KMS-11 (cell line): ENCODE measurements around the gene STXBP5.

ENCODE experiments used
- H2AFZ ChIP-seq: fragments of 200-600 bp; sonication (generic); 2 replicates; pipeline ENCODE4 v1.6.1; 2016; ENCODE audit warnings: antibody characterized with exemption, mixed run types, low read depth
- H3K27ac ChIP-seq: fragments of 200-600 bp; sonication (generic); 2 replicates; pipeline ENCODE4 v1.6.1; 2016; ENCODE audit warnings: mild to moderate bottlenecking, mixed run types
- H3K27me3 ChIP-seq: fragments of 200-600 bp; sonication (generic); 2 replicates; pipeline ENCODE4 v1.6.1; 2017; ENCODE audit warnings: mild to moderate bottlenecking, low read depth, mixed run types, moderate library complexity; ENCODE audit not compliant: insufficient read depth
- H3K36me3 ChIP-seq: fragments of 200-600 bp; sonication (generic); 2 replicates; pipeline ENCODE4 v1.6.1; 2017; ENCODE audit warnings: mild to moderate bottlenecking, mixed run types; ENCODE audit not compliant: insufficient read depth
- H3K4me1 ChIP-seq: fragments of 200-600 bp; sonication (generic); 2 replicates; pipeline ENCODE4 v1.6.1; 2016; ENCODE audit warnings: mild to moderate bottlenecking, low read depth, mixed run types; ENCODE audit not compliant: poor library complexity, severe bottlenecking
- H3K4me2 ChIP-seq: fragments of 200-600 bp; sonication (generic); 2 replicates; pipeline ENCODE4 v1.7.0; 2016; ENCODE audit warnings: mild to moderate bottlenecking, mixed run types
- H3K4me3 ChIP-seq: fragments of 200-600 bp; sonication (generic); IDR thresholded peaks from 2 replicates; pipeline ENCODE4 v1.6.1; 2017; ENCODE audit warnings: low read depth, low read length, mixed read lengths; ENCODE audit not compliant: insufficient read depth
- H3K79me2 ChIP-seq: fragments of 200-600 bp; sonication (generic); 2 replicates; pipeline ENCODE4 v1.6.1; 2016; ENCODE audit warnings: low read depth, mixed run types; ENCODE audit not compliant: insufficient read depth
- H3K9ac ChIP-seq: fragments of 200-600 bp; sonication (generic); 2 replicates; pipeline ENCODE4 v1.6.1; 2016; ENCODE audit warnings: mild to moderate bottlenecking, mixed run types
- H4K20me1 ChIP-seq: fragments of 200-600 bp; sonication (generic); 2 replicates; pipeline ENCODE4 v1.6.1; 2016; ENCODE audit warnings: mild to moderate bottlenecking, mixed run types; ENCODE audit not compliant: insufficient read depth
- TF ChIP-seq, protein P1 (sequence below): fragments of 200-600 bp; sonication (generic); conservative IDR thresholded peaks from 2 replicates; pipeline ENCODE4 v1.6.1; 2017; ENCODE audit warnings: low read depth, mild to moderate bottlenecking, antibody characterized with exemption, low read length, moderate library complexity, mixed read lengths

STXBP5 gene

DNA sequence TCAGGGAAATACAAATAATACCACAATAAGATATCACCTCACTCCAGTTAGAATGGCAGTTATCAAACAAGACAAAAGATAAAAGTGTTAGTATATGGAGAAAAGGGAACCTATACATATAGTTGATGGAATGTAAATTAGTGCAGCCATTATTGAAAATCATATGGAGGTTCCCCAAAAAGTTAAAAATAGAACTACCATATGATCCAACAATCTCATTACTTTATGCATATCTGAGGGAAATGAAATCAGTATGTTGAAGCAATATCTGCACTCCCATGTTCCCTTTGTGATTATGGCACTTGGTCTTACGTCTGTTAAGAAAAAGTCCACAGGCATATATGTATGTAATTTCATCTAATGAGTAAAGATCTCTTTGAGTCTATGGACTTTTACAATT lies 96.9 kb downstream of the STXBP5 start:
- 0 out of 2 replicates have a peak, but pooled peaks cover 9% of the 10 kb centered on the region for H3K36me3 ChIP-seq
- TF ChIP-seq, protein P1, sequence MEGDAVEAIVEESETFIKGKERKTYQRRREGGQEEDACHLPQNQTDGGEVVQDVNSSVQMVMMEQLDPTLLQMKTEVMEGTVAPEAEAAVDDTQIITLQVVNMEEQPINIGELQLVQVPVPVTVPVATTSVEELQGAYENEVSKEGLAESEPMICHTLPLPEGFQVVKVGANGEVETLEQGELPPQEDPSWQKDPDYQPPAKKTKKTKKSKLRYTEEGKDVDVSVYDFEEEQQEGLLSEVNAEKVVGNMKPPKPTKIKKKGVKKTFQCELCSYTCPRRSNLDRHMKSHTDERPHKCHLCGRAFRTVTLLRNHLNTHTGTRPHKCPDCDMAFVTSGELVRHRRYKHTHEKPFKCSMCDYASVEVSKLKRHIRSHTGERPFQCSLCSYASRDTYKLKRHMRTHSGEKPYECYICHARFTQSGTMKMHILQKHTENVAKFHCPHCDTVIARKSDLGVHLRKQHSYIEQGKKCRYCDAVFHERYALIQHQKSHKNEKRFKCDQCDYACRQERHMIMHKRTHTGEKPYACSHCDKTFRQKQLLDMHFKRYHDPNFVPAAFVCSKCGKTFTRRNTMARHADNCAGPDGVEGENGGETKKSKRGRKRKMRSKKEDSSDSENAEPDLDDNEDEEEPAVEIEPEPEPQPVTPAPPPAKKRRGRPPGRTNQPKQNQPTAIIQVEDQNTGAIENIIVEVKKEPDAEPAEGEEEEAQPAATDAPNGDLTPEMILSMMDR = no peak

DNA sequence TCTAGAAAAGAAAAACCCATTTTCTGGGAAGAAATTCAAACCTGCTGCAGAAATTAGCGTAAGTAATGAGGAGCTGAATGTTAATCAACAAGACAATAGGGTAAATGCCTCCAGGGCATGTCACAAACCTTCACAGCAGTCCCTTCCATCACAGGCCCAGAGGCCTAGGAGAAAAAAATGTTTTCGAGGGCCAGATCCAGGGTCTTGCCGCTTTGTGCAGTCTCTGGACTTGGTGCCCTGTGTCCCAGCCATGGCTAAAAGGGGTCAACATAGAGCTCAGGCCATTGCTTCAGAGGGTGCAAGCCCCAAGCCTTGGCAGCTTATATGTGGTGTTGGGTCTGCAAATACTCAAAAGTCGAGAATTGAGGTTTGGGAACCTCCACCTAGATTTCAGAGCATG lies 99.8 kb downstream of the STXBP5 start:
- TF ChIP-seq, protein P1 = no peak
- Histone ChIP-seq H3K36me3 (no peaks in the 10 kb centered on the region), H2AFZ (no peak overlapping the region), H3K4me2 (no peak overlapping the region), H3K4me3 (no peak overlapping the region), H3K9ac (no peak overlapping the region), H3K27me3 (no peaks in the 10 kb centered on the region), H3K27ac (no peak overlapping the region), H4K20me1 (no peaks in the 10 kb centered on the region), H3K79me2 (no peaks in the 10 kb centered on the region), H3K4me1 (no peaks in the 10 kb centered on the region)

More for the DNA sequence above, 96.9 kb downstream of the STXBP5 start:
- H3K4me1 ChIP-seq = no peaks in the 10 kb centered on the region
- no peaks in the 10 kb centered on the region for H3K79me2 ChIP-seq
- H2AFZ ChIP-seq = no peak overlapping the region
- no peak overlapping the region for H3K4me3 ChIP-seq
- no peak overlapping the region for H3K4me2 ChIP-seq
- no peak overlapping the region for H3K9ac ChIP-seq
- no peak overlapping the region for H3K27ac ChIP-seq
- H3K27me3 ChIP-seq = no peaks in the 10 kb centered on the region
- no peaks in the 10 kb centered on the region for H4K20me1 ChIP-seq

DNA sequence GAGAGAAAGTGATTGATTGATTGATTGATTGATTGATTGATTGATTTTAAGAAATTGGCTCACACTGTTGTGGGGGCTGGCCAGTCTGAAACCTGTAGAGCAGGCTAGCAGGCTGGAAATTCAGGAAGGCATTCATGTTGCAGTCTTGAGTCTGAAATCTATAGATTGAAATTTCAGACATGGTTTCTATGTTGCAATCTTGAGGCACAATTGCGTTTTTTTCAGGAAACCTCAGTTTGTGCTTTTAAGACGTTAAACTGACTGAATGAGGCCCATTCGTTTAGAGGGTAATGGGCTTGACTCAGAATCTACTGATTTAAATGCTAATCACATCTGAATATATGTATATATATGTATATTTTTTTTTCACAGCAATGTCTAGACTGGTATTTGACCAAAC lies 106.3 kb downstream of the STXBP5 start:
- Histone ChIP-seq H3K4me3 (no peak overlapping the region), H3K4me2 (no peak overlapping the region)
- TF ChIP-seq, protein P1 = no peak

DNA sequence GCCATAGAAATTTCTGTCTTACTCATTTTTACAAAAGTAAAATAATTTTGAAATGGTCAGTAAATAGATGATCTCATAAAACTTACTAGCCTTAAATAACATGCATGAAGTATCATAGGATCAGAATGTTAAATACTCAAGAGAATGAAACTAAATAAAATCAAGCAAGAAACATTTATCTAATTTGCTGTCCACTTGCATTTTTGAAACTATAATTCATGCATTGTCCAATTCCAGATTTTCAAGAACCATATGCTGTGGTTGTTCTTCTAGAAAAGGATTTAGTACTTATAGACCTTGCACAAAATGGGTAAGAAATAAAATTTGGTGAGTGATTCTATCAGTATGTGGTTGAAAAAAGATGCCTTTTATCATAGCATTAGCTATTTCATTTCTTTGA lies 107.0 kb downstream of the STXBP5 start:
- no peak overlapping the region for H3K4me3 ChIP-seq
- TF ChIP-seq, protein P1 = no peak
- H3K9ac ChIP-seq = no peak overlapping the region
- no peaks in the 10 kb centered on the region for H3K36me3 ChIP-seq
- H3K79me2 ChIP-seq = no peaks in the 10 kb centered on the region
- no peaks in the 10 kb centered on the region for H3K4me1 ChIP-seq
- H3K27me3 ChIP-seq = no peaks in the 10 kb centered on the region
- no peaks in the 10 kb centered on the region for H4K20me1 ChIP-seq
- H3K4me2 ChIP-seq = no peak overlapping the region
- H3K27ac ChIP-seq = no peak overlapping the region
- H2AFZ ChIP-seq = no peak overlapping the region

More for the DNA sequence above, 106.3 kb downstream of the STXBP5 start:
- Histone ChIP-seq H3K9ac (no peak overlapping the region), H3K27me3 (no peaks in the 10 kb centered on the region), H2AFZ (no peak overlapping the region), H4K20me1 (no peaks in the 10 kb centered on the region), H3K79me2 (no peaks in the 10 kb centered on the region), H3K27ac (no peak overlapping the region), H3K36me3 (no peaks in the 10 kb centered on the region), H3K4me1 (no peaks in the 10 kb centered on the region)
